Measurements from ENCODE around the gene ESAM.

- no peak for TF ChIP-seq CTCF (optimal IDR thresholded peaks at IDR 0.05 in 1 of 3, IDR thresholded peaks at IDR 0.05 in 1 of 3, conservative IDR thresholded peaks at IDR 0.05 in 1 of 3; ENCODE audit: extremely low read depth in 1 of 3, insufficient read depth in 2 of 3, low read length in 3 of 3)
- TF ChIP-seq EZH2 (IDR thresholded peaks at IDR 0.05; ENCODE audit: low read length): no peak
Measured at GRCh38 chr11:124727474-124727873, 34.6 kb downstream of the ESAM start.
